PFSK-1 (cell line): ENCODE measurements around the gene RERE.

Experiments used
- SIN3A ChIP-seq: IDR thresholded peaks from 2 replicates; pipeline ENCODE4 v1.6.1; 2012; ENCODE audit warnings: mild to moderate bottlenecking, low read length, moderate library complexity, borderline replicate concordance; ENCODE audit not compliant: insufficient read depth
- TAF1 ChIP-seq: IDR thresholded peaks from 2 replicates; pipeline ENCODE4 v1.6.1; 2012; ENCODE audit warnings: low read length, control low read depth, borderline replicate concordance; ENCODE audit not compliant: insufficient read depth

DNA sequence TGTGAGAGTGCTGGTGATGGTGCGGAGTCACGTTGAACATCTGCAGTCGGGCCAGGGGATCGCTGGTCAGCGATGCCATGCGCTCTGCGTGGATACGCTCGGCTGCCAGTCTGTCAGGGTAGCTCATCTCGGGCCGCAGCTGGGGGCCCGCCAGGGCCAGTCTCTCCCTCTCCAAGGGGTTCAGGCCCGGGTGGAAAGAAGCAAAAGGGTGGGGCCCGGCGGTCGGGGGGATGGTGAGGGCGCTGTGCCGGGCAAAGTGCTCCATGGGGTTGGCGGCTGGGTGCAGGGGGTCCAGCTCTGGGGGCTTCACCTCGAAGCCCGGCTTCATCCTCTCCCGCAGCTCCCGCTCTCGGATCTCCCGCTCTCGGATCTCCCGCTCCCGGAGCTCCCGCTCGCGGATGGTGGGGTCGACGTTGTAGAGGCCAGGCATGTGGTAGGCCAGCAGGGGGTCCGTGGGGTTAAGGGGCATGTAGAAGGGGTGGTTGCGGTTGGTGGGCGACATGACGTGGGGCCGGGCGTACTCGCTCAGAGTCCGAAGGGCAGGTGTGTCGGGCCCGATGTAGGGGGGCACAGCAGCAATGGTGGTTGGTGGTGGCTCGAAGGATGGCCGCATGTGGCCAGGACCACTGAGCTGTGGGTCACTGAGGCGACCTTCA, 459.1 kb downstream of the RERE start:
- TF ChIP-seq TAF1 (no peak), SIN3A (no peak)
